Neural cell (in vitro differentiated cells): Measurements from ENCODE around the gene MED8. TPM values are rescaled to one million over a fixed set of nuclear protein-coding genes. Genes with fewer than 3 reads are reported as not detected.
A peak's percentile ranks its signal among the peaks of the same experiment; 100 is the strongest.

Experiments used
- H2AFZ ChIP-seq: fragments of 200-600, 300-800 bp; sonication (generic), shearing (Covaris generic); 2 replicates; pipeline ENCODE4 v1.6.0; 2014; ENCODE audit warnings: low read depth, mild to moderate bottlenecking, antibody characterized with exemption, low read length, moderate library complexity
- H3F3A ChIP-seq: fragments of 200-600 bp; shearing (Covaris generic); 2 replicates; pipeline ENCODE4 v1.6.1; 2016; ENCODE audit warnings: mild to moderate bottlenecking, moderate library complexity, mixed read lengths, antibody characterized with exemption, low read length; ENCODE audit not compliant: insufficient read depth, poor library complexity, severe bottlenecking
- H3K27ac ChIP-seq: fragments of 200-600, 300-800 bp; sonication (generic), shearing (Covaris generic); 2 replicates; pipeline ENCODE4 v1.5.1; 2014; ENCODE audit warnings: mild to moderate bottlenecking, low read length, moderate library complexity
- H3K27me3 ChIP-seq: fragments of 300-800, 200-600 bp; sonication (generic), shearing (Covaris generic); 2 replicates; pipeline ENCODE4 v1.6.0; 2014; ENCODE audit warnings: mild to moderate bottlenecking, low read depth, low read length, moderate library complexity; ENCODE audit not compliant: insufficient read depth
- H3K36me3 ChIP-seq: fragments of 300-800, 200-600 bp; sonication (generic), shearing (Covaris generic); 2 replicates; pipeline ENCODE4 v1.5.1; 2014; ENCODE audit warnings: mild to moderate bottlenecking, antibody characterized with exemption, low read length, moderate library complexity; ENCODE audit not compliant: insufficient read depth
- H3K4me2 ChIP-seq: fragments of 300-800, 200-600 bp; sonication (generic), shearing (Covaris generic); 2 replicates; pipeline ENCODE4 v1.6.0; 2014; ENCODE audit warnings: mild to moderate bottlenecking, low read length
- H3K4me3 ChIP-seq: fragments of 300-800, 200-600 bp; sonication (generic), shearing (Covaris generic); 2 replicates; pipeline ENCODE4 v1.5.1; 2014; ENCODE audit warnings: mild to moderate bottlenecking, low read length, moderate library complexity
- H3K79me2 ChIP-seq: fragments of 200-600 bp; shearing (Covaris generic); replicated peaks from 2 replicates; pipeline ENCODE4 v1.6.0; 2014; ENCODE audit warnings: mild to moderate bottlenecking, low read length, moderate library complexity; ENCODE audit not compliant: insufficient read depth
- H3K9ac ChIP-seq: fragments of 300-800, 200-600 bp; sonication (generic), shearing (Covaris generic); 2 replicates; pipeline ENCODE4 v1.6.1; 2016; ENCODE audit warnings: mild to moderate bottlenecking, low read length, mixed read lengths
- H3K9me2 ChIP-seq: fragments of 200-600 bp; shearing (Covaris generic); 2 replicates; pipeline ENCODE4 v1.6.1; 2016; ENCODE audit warnings: mild to moderate bottlenecking, low read length, mixed read lengths; ENCODE audit not compliant: insufficient read depth
- H3K9me3 ChIP-seq: fragments of 200-600, 300-800 bp; sonication (generic), shearing (Covaris generic); 2 replicates; pipeline ENCODE4 v1.6.1; 2016; ENCODE audit warnings: mild to moderate bottlenecking, mixed run types, low read length, moderate library complexity, mixed read lengths
- H4K20me1 ChIP-seq: fragments of 200-600 bp; shearing (Covaris generic); 2 replicates; pipeline ENCODE4 v1.6.1; 2016; ENCODE audit warnings: mild to moderate bottlenecking, mixed run types; ENCODE audit not compliant: insufficient read depth
- CTCF ChIP-seq: fragments of 450-650 bp; IDR thresholded peaks from 2 replicates; pipeline ENCODE4 v1.5.1; 2014; ENCODE audit warnings: antibody characterized with exemption, mild to moderate bottlenecking, moderate library complexity; ENCODE audit not compliant: poor library complexity, severe bottlenecking
- EP300 ChIP-seq: fragments of 450-650 bp; conservative IDR thresholded peaks from 2 replicates; pipeline ENCODE4 v1.6.1; 2014; ENCODE audit warnings: antibody characterized with exemption, mild to moderate bottlenecking, moderate library complexity; ENCODE audit not compliant: poor library complexity, severe bottlenecking
- EZH2 ChIP-seq: fragments of 200-600, 300-800 bp; shearing (Covaris generic), sonication (generic); IDR thresholded peaks from 2 replicates; pipeline ENCODE4 v1.6.1; 2014; ENCODE audit warnings: antibody characterized with exemption, low read length, borderline replicate concordance, mild to moderate bottlenecking; ENCODE audit not compliant: insufficient read depth, poor library complexity, severe bottlenecking
- MXI1 ChIP-seq: fragments of 450-650 bp; conservative IDR thresholded peaks from 2 replicates; pipeline ENCODE4 v1.6.1; 2014; ENCODE audit warnings: antibody characterized with exemption, mild to moderate bottlenecking; ENCODE audit not compliant: poor library complexity, severe bottlenecking
- POLR2AphosphoS5 ChIP-seq: IDR thresholded peaks from 2 replicates; pipeline ENCODE4 v1.6.1; 2012
- RAD21 ChIP-seq: fragments of 450-650 bp; conservative IDR thresholded peaks from 2 replicates; pipeline ENCODE4 v1.6.1; 2014; ENCODE audit warnings: antibody characterized with exemption, mild to moderate bottlenecking, moderate library complexity
- REST ChIP-seq: IDR thresholded peaks from 2 replicates; pipeline ENCODE4 v1.6.1; 2012; ENCODE audit warnings: borderline replicate concordance
- SMC3 ChIP-seq: fragments of 450-650 bp; conservative IDR thresholded peaks from 2 replicates; pipeline ENCODE4 v1.6.1; 2014; ENCODE audit warnings: antibody characterized with exemption, mild to moderate bottlenecking, moderate library complexity; ENCODE audit not compliant: poor library complexity
- TAF1 ChIP-seq: IDR thresholded peaks from 2 replicates; pipeline ENCODE4 v1.6.1; 2012; ENCODE audit warnings: low read depth
- polyA plus RNA-seq: library from polyadenylated mRNA; depleted of rRNA; stranded (reverse); fragments of >200 nt; gene quantifications from 2 replicates; pipeline ENCODE4 v1.2.3, GENCODE V29; 2014

MED8 gene
- polyA plus RNA-seq, 1 donor from 2014 or later, result 59.2 TPM

DNA sequence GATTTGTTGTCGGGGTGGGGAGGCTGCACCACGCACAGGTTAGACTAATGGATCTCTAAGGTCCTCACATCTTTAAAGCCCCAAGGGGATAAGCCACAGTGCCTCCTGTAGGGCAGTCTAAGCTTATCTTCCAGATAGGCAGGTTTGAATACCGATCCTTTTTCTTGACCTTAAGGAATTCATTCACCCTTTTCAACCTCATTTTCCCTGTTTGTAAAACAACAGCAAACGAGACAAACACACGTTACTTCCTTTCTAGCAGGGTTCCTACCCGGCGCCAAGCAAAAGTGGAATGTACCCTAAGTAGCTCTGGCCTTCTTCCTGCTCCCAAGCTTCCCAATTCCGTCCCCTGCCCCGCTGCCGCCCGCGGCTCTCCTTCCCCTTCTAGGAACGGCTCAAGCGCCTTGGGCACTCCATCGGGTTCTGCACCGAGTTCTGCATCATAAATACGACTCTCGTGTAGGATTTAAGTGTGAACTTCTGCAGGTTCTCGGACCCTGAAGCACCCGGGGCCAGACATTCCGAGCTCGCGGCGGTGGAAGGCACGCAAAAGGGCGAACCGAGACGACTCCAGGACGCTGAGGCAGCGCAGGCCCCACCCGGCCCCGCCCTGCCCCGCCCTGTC lies 31.4 kb downstream of the MED8 start:
- Histone ChIP-seq H3F3A (no peaks in the 10 kb centered on the region), H3K27me3 (no peaks in the 10 kb centered on the region), H2AFZ (peak overlapping the region; percentile 98), H3K9me2 (no peaks in the 10 kb centered on the region), H4K20me1 (no peaks in the 10 kb centered on the region), H3K4me3 (peak overlapping the region; percentile 93), H3K4me2 (peak overlapping the region; percentile 100), H3K27ac (peak overlapping the region; percentile 31), H3K79me2 (peaks cover 6% of the 10 kb centered on the region), H3K9me3 (no peaks in the 10 kb centered on the region), H3K36me3 (no peaks in the 10 kb centered on the region), H3K9ac (peak overlapping the region; percentile 68)
- TF ChIP-seq CTCF (peak; percentile 61), RAD21 (peak; percentile 23), SMC3 (no peak)

GRCh38 chr1:43357251-43357650 lies 32.3 kb downstream of the MED8 start:
- H3K79me2 ChIP-seq, result peaks cover 6% of the 10 kb centered on the region
- no peaks in the 10 kb centered on the region for H4K20me1 ChIP-seq
- no peak for TF ChIP-seq EP300
- no peak for TF ChIP-seq MXI1
- no peak for TF ChIP-seq EZH2
- TF ChIP-seq RAD21, result no peak
- TF ChIP-seq REST, result no peak
- no peak for TF ChIP-seq CTCF
- no peak for TF ChIP-seq POLR2AphosphoS5
- TF ChIP-seq TAF1, result no peak
- no peak for TF ChIP-seq SMC3
- no peaks in the 10 kb centered on the region for H3K9me3 ChIP-seq
- H3K4me3 ChIP-seq, result no peak overlapping the region
- H3F3A ChIP-seq, result no peaks in the 10 kb centered on the region
- no peak overlapping the region for H3K9ac ChIP-seq
- H3K36me3 ChIP-seq, result no peaks in the 10 kb centered on the region
- H3K4me2 ChIP-seq, result no peak overlapping the region
- H2AFZ ChIP-seq, result no peak overlapping the region
- H3K9me2 ChIP-seq, result no peaks in the 10 kb centered on the region
- no peaks in the 10 kb centered on the region for H3K27me3 ChIP-seq
- no peak overlapping the region for H3K27ac ChIP-seq
